ENCODE measurements around the gene TADA3. TPM values are rescaled to one million over a fixed set of nuclear protein-coding genes. Genes with fewer than 3 reads are reported as not detected.
A peak's percentile ranks its signal among the peaks of the same experiment; 100 is the strongest.

TADA3 gene
- total and polyA plus RNA-seq, 9 of the 15 experiments (the other 6 are each of a cell fraction or from before 2014, with no cell fraction given) = 4.1 to 110 (median 74.8) TPM

DNA sequence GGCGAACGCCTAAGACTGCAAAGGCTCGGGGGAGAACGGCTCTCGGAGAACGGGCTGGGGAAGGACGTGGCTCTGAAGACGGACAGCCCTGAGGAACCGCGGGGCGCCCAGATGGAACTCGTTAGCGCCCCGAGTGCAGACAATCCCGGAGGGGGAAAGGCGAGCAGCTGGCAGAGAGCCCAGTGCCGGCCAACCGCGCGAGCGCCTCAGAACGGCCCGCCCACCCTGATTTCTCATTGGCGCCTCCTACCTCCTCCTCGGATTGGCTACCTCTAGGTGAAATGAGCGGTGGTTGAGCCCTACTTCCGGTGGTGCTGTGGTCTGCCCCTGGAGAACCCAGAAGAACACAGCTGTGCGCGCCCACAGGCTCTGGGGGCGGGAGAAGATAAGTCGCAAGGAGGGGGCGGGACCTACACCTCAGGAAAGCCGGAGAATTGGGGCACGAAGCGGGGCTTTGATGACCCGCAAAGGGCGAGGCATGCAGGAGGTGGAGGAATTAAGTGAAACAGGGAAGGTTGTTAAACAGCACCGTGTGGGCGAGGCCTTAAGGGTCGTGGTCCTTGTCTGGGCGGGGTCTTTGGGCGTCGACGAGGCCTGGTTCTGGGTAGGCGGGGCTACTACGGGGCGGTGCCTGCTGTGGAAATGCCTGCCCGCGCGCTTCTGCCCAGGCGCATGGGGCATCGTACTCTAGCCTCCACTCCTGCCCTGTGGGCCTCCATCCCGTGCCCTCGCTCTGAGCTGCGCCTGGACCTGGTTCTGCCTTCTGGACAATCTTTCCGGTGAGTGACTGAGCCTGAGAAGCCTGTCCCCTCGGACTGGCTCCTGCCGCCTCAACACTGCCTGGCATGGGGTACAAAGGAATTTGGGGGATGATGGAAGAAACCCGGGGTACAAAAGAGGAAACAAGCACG lies 42.4 kb downstream of the TADA3 start, which contains the start of gene OGG1 (continued):
- TF ChIP-seq, protein P1, sequence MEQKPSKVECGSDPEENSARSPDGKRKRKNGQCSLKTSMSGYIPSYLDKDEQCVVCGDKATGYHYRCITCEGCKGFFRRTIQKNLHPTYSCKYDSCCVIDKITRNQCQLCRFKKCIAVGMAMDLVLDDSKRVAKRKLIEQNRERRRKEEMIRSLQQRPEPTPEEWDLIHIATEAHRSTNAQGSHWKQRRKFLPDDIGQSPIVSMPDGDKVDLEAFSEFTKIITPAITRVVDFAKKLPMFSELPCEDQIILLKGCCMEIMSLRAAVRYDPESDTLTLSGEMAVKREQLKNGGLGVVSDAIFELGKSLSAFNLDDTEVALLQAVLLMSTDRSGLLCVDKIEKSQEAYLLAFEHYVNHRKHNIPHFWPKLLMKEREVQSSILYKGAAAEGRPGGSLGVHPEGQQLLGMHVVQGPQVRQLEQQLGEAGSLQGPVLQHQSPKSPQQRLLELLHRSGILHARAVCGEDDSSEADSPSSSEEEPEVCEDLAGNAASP (IDR thresholded peaks at IDR 0.05) = no peak
- 0 out of 2 replicates have a peak, but pooled peaks have one; percentile 3 for TF ChIP-seq CREB1 (IDR thresholded peaks at IDR 0.05)
- peak; percentile 70; the same call in 1 of the 2 replicates for TF ChIP-seq CREB1 (CRISPR knock-in tag; IDR thresholded peaks at IDR 0.05)
- TF ChIP-seq, protein P2, sequence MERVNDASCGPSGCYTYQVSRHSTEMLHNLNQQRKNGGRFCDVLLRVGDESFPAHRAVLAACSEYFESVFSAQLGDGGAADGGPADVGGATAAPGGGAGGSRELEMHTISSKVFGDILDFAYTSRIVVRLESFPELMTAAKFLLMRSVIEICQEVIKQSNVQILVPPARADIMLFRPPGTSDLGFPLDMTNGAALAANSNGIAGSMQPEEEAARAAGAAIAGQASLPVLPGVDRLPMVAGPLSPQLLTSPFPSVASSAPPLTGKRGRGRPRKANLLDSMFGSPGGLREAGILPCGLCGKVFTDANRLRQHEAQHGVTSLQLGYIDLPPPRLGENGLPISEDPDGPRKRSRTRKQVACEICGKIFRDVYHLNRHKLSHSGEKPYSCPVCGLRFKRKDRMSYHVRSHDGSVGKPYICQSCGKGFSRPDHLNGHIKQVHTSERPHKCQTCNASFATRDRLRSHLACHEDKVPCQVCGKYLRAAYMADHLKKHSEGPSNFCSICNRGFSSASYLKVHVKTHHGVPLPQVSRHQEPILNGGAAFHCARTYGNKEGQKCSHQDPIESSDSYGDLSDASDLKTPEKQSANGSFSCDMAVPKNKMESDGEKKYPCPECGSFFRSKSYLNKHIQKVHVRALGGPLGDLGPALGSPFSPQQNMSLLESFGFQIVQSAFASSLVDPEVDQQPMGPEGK (CRISPR knock-in tag; IDR thresholded peaks at IDR 0.05; ENCODE audit: borderline replicate concordance) = no peak
- peak; percentile 85 for TF ChIP-seq ELF1 (tag; IDR thresholded peaks at IDR 0.05)
- TF ChIP-seq, protein P3, sequence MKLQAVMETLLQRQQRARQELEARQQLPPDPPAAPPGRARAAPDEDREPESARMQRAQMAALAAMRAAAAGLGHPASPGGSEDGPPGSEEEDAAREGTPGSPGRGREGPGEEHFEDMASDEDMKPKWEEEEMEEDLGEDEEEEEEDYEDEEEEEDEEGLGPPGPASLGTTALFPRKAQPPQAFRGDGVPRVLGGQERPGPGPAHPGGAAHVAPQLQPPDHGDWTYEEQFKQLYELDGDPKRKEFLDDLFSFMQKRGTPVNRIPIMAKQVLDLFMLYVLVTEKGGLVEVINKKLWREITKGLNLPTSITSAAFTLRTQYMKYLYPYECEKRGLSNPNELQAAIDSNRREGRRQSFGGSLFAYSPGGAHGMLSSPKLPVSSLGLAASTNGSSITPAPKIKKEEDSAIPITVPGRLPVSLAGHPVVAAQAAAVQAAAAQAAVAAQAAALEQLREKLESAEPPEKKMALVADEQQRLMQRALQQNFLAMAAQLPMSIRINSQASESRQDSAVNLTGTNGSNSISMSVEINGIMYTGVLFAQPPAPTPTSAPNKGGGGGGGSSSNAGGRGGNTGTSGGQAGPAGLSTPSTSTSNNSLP (IDR thresholded peaks at IDR 0.05; ENCODE audit: borderline replicate concordance, low read depth, low read length) = 0 out of 2 replicates have a peak, but pooled peaks have one; percentile 18
- no peak for TF ChIP-seq MEF2A (IDR thresholded peaks at IDR 0.05; ENCODE audit: control insufficient read depth, low read depth, low read length)
- TF ChIP-seq, protein P4, sequence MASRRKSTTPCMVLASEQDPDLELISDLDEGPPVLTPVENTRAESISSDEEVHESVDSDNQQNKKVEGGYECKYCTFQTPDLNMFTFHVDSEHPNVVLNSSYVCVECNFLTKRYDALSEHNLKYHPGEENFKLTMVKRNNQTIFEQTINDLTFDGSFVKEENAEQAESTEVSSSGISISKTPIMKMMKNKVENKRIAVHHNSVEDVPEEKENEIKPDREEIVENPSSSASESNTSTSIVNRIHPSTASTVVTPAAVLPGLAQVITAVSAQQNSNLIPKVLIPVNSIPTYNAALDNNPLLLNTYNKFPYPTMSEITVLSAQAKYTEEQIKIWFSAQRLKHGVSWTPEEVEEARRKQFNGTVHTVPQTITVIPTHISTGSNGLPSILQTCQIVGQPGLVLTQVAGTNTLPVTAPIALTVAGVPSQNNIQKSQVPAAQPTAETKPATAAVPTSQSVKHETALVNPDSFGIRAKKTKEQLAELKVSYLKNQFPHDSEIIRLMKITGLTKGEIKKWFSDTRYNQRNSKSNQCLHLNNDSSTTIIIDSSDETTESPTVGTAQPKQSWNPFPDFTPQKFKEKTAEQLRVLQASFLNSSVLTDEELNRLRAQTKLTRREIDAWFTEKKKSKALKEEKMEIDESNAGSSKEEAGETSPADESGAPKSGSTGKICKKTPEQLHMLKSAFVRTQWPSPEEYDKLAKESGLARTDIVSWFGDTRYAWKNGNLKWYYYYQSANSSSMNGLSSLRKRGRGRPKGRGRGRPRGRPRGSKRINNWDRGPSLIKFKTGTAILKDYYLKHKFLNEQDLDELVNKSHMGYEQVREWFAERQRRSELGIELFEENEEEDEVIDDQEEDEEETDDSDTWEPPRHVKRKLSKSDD (conservative IDR thresholded peaks at IDR 0.05; ENCODE audit: low read length) = no peak
- peak; percentile 56 for TF ChIP-seq SP2 (IDR thresholded peaks at IDR 0.05; ENCODE audit: extremely low read depth, low read depth, low read length, poor library complexity, severe bottlenecking)
- TF ChIP-seq TFAM (CRISPR knock-in tag; conservative IDR thresholded peaks at IDR 0.05) = no peak
- TF ChIP-seq, protein P5, sequence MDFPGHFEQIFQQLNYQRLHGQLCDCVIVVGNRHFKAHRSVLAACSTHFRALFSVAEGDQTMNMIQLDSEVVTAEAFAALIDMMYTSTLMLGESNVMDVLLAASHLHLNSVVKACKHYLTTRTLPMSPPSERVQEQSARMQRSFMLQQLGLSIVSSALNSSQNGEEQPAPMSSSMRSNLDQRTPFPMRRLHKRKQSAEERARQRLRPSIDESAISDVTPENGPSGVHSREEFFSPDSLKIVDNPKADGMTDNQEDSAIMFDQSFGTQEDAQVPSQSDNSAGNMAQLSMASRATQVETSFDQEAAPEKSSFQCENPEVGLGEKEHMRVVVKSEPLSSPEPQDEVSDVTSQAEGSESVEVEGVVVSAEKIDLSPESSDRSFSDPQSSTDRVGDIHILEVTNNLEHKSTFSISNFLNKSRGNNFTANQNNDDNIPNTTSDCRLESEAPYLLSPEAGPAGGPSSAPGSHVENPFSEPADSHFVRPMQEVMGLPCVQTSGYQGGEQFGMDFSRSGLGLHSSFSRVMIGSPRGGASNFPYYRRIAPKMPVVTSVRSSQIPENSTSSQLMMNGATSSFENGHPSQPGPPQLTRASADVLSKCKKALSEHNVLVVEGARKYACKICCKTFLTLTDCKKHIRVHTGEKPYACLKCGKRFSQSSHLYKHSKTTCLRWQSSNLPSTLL (IDR thresholded peaks at IDR 0.05) = peak; percentile 92
- no peak for TF ChIP-seq HMG20A (CRISPR knock-in tag; conservative IDR thresholded peaks at IDR 0.05)
- TF ChIP-seq ZNF644 (tag; IDR thresholded peaks at IDR 0.05; ENCODE audit: low read depth) = no peak
- TF ChIP-seq ZNF561 (CRISPR knock-in tag; conservative IDR thresholded peaks at IDR 0.05) = no peak
- TF ChIP-seq CREM (IDR thresholded peaks at IDR 0.05; ENCODE audit: low read depth) = peak; percentile 65
- TF ChIP-seq ZNF584 (CRISPR knock-in tag; IDR thresholded peaks at IDR 0.05; ENCODE audit: low read depth) = no peak
- no peak for TF ChIP-seq ZNF316 (IDR thresholded peaks at IDR 0.05)

Measured in K562 (cell line).